ENCODE results near the gene LDLRAD3. TPM values are rescaled to one million over a fixed set of nuclear protein-coding genes. Genes with fewer than 3 reads are reported as not detected.

LDLRAD3 gene
- total and polyA plus RNA-seq, 4 donors = 2.3 to 19.6 (median 10.8) TPM

Small RNA genes within 50 kb of the gene (microRNA-seq; reads per million reads assigned to microRNA genes)
- 0 reads per million in 2 donors for gene MIR3973
